Stimulated activated CD8-positive, alpha-beta memory T cell treated with anti-CD3 and anti-CD28 coated beads, Interleukin-15, amount 100 ng/mL, for 48 hours (primary cell): ENCODE measurements around the gene ARHGEF19.
"Not testable (repeated sequence)": the region's sequence is repeated elsewhere in the genome, so short reads cannot be mapped to it uniquely, and the experiment has no call there.

Experiments used
- DNase-seq, 2 donors: peaks; one replicate each; pipeline ENCODE4 v3.0.0-alpha.2; 2020; ENCODE audit warnings: low read depth in 2 of 2

The ARHGEF19 gene

DNA sequence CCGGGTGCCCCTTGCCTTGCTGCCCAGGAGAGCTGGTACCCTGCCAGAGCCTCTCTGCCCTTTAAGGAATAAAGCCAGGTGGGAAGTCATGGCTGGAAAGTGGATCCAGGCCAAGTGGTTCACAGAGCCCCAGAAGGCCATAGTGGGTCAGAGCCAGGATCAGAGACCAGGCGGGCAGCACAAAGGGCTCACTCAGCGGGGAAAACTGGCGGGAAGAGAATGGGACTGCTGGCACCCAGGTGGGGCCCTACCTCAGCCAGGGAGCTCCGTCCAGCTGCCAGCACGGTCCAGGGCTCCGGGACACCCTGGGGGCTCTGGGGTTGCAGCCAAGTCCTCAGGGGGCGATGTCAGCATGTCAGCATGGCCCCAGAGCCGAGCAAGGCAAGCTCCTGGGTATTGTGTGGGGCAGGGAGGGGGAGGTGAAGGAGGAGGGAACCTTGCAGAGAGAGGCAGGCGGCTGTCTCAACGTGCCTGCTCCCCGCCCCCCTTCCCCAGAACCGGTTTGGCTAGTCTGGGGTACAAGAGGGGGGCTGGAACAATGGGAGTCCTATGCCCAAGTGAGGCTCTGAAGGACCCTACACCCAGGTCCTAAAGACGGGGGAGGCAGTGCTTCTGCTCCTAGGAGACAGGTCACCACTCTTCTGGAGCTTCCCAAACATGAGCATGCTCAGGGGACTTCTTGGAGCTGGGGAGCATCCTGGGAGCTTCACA is at the start of gene ARHGEF19:
TSS of gene ARHGEF19 (minus strand) at position 402 of the 711 bp plus-strand sequence. CDS start 3,598 bp downstream, outside the sequence.
- DNase-seq = no peak

DNA sequence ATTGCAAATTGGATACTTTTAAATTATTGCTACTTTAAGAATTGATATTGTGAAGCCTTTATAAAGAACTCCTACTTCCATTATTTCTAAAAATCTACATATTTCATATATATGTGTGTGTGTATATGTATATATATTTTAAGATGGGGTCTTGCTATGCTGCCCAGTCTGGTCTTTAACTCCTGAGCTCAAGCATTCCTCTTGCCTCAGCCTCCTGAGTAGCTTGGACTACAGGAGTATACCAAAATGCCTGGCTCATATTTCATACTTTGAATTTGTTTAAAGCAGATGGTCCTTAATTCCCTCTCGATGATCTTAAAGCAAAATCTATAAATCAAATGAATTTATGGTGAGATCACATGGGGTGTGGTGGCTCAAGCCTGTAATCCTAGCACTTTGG is 49.6 kb upstream of the ARHGEF19 start:
- DNase-seq = no peak

DNA sequence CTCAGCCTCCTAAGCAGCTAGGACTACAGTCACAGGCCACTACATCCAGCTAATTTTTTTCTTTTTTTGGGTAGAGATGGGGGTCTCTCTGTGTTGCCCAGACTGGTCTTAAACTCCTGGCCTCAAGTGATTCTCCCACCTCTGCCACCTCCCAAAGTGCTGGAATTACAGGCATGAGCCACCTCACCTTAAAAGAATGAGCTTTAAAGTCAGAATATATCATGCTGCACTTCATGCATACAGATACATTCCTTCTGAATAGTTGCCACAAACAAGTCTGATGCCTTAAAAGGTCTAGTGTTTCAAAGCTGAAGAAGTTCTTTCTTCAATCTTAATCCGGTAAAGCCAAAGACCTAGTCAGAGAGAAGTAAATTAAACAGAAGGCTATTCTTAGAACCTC is 48.4 kb upstream of the ARHGEF19 start:
- DNase-seq = no peak

DNA sequence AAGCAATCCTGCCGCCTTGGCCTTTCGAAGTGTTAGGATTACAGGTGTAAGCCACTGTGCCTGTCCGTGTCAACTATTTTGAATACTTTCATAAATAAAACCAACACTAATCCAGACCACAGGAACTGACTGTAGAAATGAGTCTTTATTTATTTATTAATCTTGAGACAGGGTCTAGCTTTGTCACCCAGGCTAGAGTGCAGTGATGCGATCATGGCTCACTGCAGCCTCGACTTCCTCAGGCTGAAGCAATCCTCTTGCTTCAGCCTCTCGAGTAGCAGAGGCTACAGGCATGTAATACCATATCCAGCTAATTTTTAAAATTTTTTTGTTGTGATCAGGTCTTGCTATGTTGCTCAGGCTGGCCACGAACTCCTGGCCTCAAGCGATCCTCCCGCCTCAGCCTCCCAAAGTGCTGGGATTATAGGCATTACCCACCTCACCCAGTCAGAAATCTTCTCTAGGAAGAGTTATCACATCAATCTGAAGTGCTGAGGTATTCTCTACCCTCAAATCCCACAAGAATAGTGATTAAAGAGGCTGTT is 46.2 kb upstream of the ARHGEF19 start:
- DNase-seq = no peak

DNA sequence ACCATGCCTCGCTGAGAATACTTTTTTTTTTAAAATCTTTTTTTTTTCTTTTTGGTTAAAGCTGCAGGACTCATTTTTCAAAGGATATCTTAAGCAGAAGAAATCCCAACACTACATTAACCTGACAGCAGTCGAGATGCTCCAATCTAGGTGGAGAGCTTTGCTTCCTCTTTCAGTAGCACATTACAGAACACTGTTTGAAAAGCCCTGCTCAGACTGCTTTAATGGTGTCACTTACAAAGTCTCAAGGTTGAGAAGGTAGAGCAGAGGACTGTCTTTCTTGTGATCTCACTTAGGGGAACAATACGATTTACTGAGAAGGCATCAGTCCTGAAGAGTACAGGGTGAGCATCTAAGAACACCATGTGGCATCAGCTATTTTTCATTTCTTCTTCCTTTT is 45.5 kb upstream of the ARHGEF19 start:
- no peak for DNase-seq

DNA sequence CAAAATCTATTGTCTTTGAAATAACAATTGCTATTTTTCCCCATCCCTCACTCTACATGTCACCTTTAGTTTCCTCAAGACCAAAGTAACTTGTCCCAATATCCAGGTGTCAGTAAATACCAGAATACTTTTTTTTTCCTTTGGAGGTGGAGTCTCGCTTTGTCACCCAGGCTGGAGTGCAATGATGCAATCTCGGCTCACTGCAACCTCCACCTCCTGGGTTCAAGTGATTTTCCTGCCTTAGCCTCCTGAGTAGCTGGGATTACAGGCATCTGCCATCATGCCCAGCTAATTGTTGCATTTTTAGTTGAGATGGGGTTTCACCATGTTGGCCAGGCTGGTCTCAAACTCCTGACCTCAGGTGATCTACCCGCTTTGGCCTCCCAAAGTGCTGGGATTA is 45.1 kb upstream of the ARHGEF19 start:
- DNase-seq = not testable (repeated sequence)

DNA sequence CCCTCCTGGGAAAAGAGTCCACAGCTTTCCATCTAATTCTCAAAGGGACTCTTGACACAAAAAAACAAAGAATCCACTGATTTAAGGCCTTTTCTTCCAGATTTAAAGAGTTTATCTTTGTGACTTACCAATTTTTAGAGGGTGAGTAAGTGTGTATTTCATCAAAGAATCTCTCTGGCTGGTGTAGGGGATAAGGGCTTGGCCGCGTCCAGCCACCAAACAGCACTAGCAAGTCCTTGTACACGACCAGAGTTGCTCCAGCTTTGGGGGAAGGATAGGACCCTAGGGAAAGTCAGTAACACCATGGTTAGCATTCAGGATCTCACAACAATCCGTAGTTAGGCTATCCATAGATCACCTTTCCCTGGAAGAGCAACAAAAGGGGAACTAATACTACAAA is 44.0 kb upstream of the ARHGEF19 start:
- no peak for DNase-seq

DNA sequence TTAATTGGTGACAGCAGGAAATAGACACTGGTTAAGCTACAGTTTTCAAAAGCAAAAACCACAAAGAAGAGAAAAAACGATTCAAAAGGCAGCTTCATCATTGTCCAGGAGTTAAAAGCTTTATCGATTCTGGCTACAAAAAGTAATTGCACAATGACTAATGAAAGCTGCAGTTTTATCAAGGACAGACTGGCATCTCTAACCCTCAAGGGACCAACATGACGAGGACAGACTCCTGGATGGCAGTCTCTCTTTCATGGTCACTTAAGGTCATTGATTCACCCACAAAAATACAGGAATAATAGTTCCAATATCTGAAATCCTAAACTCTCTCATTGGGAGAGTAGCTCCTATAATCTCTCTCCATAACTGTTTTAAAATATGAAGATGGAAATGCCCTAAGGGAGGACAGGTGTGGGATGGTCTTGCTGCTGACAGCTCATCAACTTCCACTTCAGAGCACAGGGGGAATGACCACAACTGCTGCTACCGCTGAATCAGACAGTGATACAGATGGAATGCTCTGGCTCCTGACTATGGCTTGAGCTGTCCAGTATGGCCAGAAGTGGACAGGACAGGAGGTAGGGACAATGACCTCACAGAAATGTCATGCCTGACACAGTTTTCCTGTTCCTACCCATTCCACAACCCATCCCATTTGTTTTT is 41.9 kb upstream of the ARHGEF19 start:
- no peak for DNase-seq

DNA sequence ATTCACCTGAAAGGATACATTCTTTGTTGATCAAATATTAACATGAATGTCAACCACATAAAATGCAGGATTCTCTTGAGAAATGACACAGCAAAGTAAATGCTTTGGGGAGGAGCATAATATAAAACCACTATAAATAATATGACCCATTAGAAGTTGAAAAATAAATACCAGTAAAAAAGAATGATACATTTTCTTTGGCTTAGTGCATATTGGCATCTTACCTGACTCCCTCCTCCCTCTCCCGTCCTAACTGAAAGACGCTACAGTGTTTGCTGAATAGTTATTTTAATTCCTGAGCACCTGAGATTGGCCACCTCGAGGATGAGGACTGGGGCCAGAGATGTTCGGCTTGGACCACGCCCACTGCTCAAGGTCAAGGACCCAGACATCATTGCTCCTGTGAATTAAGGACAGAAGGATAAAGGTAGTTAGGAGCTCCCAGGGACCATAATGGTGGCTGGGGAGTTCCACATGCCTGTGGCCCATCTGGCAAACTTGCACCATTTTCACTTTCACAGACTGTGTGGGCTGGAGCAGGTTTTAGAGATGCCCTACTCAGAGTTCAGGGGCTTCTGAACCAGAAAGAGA is 41.0 kb upstream of the ARHGEF19 start:
- DNase-seq = no peak

DNA sequence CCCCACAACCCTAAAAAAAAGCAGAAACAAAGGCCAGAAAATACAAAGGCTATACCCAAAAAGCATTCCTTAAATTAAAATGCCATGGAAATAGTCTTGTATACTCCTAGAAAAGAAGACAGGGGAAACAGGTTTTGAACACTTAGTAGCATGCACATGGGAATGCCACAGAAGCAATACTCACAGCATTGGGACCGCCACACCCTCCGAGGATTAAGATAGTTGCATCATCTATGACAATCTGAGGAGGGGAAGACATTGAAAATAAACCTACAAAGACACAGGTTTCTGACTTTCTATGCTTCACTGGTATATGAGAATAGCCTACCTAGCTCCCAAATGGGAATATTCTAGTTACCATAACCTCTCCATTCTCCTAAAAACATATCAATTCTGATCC is 40.5 kb upstream of the ARHGEF19 start:
- DNase-seq = no peak

DNA sequence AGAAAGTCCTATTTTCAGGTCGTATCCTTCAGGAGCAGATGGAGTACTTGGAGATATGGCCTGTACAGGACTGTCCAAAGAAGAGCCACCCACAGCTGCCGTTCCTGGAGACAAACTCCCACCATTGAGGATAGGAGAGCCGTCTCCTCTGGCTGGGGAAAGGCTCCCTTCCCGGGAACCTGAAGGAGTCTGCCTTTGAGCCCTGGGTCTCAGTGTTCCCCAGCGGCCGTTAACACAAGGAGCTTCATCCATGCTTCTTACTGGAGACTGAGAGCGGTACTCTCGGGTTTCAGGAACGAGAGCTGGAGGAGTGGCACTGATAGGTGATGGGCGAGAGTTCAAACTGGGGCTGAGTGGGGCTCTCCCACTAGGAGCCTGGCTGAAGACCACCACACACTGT is 38.9 kb upstream of the ARHGEF19 start:
- DNase-seq = no peak

DNA sequence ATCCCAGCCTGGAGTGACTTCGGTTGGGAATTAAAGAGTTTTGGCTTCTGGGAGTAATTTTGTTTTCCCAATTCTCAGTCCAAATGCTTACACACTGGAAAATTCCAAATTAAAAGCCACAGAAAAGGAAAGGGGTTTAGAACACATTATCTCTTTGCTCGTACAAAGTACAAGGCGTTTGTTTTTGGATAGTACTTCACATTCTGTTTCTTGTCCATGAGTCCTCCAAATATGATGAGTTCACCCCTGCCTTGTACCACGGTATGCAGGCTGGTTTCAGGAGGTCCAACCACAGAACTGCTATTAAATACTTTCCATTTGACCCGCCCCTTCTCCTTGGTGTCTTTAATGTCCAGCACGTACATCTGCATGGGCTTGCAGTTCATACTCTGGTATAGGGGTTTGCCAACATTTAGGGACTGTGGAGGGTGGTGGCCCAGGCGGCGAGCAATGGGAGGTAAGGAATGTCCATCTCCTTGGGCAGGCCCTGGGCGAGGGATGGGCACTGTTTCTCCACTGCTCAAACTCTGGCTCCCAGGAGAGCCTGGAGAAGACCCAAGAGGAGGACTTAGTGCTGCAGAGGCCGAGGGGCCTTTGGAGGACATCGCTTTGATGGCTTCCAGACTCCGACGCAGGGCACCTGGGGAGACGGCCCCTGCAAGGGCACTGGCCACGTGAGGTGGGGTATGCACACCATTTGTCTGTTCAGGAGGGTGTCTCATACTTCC is 38.2 kb upstream of the ARHGEF19 start:
- no peak for DNase-seq

DNA sequence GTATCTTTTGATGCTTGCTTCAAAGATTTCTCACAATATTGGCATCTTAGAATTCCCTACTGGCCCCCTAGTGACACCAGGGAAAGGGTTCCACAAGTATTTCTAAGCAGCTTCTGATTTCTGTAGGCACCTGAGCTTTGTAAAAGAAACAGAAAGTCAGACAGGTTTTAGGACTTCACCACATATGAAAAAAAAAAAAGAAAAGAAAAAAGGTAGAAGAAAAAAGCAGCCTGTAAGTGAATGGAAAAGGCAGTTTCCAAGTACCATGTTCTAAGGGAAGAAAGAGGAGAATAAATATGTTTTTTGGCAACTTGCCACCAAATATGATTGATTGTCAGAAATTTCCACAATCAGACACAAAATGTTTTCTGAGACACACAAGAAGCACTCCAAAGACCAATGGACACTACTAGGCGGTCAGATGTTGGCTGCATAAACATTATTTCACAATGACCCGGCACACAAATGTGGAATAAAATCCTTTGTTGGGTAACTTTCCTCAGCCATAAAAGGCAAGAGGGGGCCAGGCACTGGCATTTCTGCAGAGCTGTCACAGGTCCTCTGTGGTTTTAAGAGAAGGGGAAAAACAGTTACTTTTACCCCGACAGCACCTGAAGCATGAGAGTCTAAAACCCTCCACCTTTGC is 37.3 kb upstream of the ARHGEF19 start:
- no peak for DNase-seq

DNA sequence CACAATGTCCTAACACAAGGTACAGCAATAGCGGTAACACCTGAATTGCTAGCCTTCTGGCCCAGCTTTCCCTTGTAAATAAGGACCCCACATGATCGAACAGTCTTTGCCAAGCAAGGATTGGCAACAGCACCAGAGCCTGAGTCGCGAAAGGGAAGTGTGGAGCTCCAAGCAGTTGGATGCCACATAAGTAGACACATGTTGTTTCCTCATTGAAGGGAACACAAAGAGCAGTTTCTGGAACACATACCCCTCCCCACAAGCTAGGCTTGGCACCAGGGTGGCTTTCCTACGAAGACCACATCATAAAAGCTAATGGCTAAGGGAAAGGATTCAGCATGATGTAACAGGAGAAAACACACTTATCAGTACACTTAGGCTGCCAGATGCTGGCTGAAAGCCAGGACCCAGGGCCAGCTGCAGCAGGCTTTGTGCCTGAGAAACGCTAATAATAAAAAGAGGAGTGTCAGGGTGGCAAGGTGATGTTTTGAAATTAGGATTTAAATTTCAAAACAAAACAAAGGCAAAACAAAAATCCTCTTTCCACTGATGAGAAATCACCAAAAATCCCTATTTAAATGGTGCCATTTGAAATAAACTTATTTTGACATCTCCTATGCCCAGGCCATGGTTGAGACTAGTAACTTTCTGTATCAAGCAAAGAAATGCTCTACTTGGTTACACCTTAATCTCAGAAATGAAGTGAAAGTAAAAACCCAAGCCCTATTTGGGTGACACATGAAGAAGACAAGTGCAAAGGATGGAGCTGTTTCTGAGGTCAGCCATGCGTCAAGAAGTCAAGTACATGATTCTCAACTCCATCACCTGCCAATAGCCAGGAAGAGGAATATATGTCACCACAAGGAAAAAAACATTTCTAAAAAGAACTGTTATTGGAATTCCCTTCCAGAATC is 36.4 kb upstream of the ARHGEF19 start:
- DNase-seq = no peak

DNA sequence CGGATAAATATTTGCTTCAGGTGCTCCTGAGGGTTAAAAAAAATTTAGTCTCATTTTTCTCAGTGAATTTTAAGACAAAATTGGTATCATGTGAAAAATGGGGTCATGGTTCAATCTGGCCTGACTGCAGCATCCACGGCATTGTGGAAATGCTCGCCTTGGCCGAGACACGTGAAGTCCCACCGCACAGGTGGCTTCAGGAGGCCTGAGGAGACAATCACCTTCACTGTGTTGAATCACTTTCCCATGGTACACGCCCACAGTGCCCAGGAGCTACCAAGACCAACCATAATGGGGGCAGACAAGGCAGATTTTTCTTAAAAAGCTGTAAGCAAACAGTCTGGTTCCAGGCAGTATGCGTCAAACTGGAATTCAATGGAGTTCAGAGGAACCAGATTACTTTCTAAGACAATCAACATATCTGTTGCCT is 35.6 kb upstream of the ARHGEF19 start:
- no peak for DNase-seq

DNA sequence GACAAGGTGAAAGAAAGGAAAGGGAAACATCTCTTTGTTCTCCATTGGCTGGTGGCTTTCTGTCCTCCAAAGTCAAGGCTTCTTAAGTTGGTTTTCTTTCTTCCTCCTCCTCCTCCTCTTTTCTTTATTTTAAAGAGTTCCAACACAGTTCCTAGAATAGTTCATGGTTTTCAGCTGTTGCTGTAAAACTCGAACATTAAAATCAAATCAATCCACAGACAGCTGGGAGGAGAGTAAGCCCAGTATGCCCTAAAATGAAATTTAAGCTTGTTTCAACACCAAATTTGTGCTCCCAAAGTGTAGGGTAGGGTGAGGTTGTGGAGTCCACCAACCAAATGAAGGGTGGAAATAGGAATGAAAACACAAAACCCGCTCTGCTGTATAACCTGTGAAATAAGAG is 35.0 kb upstream of the ARHGEF19 start:
- no peak for DNase-seq

DNA sequence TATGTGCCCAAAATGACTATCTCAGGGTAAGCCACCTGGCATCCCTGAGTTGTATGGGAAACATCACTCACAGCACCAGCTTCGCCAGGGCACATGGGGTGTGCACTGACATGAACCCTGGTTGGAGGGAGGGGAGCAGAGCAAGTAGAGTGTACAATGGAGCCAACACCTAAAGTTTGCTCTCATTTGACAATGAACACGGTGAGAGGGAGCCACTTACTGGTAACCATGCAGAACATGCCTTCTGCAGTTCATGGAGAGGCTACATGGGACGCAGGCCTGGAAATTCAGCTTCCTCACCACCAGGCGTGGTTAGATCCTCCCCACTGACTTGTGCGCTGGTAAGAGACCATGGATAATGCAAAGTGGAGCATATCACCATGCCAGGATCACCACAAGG is 34.5 kb upstream of the ARHGEF19 start:
- no peak for DNase-seq

DNA sequence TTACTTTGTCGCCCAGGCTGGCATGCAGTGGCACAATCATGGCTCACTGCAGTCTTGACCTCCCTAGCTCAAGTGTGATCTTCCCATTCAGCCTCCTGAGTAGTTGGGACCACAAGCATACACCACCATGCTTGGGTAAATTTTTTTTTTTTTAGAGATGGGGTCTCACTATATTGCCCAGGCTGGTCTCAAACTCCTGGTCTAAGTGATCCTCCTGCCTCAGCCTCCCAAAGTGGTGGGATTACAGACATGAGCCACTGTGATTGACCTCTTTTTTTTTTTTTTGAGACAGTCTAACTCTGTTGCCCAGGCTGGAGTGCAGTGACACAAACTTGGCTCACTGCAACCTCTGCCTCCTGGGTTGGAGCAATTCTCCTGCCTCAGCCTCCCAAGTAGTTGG is 33.8 kb upstream of the ARHGEF19 start:
- not testable (repeated sequence) for DNase-seq

DNA sequence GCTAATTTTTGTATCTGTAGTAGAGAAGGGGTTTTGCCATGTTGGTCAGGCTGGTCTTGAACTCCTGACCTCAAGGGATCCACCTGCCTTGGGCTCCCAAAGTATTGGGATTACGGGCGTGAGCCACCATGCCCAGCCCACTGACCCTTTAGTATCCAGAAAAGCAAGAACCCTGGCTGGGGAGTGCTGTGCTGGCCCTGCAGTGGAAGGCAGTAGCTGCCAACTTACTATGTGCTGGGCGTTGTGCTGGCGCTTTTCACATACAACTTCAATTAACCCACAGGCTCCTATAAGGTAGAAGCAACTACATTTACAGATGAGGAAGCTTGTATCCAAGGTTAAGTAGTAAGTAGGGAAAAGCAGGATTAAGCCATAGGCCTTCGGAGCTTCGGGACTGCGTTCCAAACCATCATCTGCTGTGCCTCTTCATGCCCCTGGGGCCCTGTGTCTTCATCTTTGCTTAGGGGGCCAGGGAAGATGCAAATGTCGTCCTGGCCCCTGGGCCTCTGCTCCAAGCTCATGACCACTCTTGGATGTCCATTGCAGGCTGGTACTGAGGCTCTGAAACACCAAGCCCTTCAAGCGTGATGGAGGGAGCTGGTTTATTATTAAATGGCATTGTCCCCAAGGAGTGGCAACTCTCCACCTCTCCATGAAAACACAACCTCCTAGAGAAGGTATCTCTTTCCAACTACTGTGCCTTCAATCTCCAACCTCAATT is 33.2 kb upstream of the ARHGEF19 start:
- DNase-seq = no peak
